K562 (cell line): ENCODE data around the gene RBAK. TPM values are rescaled to one million over a fixed set of nuclear protein-coding genes. Genes with fewer than 3 reads are reported as not detected.

Experiments
- ATAC-seq: fragments of 200-7000 bp; cut with Tn5 transposase; 3 replicates; pipeline ENCODE4 v1.9.1; 2020; ENCODE audit warnings: moderate library complexity
- BruUV-seq: library from RNA; stranded (reverse); fragments of 400-500 nt; replicated peaks from 2 replicates; lab custom pipeline; 2021; lab: Mats Ljungman, UMichigan
- CTCF ChIA-PET: fragments of 300-600 bp; formaldehyde crosslinking; extraction: SDS; loops from one replicate; lab custom pipeline; 2021; ENCODE audit warnings: low intra/inter-chr PET ratio; lab: Yijun Ruan, JAX
- POLR2A ChIA-PET: fragments of 300-600, 350-650 bp; sonication (Branson Sonifier 250); formaldehyde crosslinking; extraction: SDS; loops from one replicate; lab custom pipeline; 2021; ENCODE audit warnings: antibody characterized with exemption, inconsistent platforms; lab: Yijun Ruan, JAX
- DNase-seq, 4 experiments: peaks; one replicate each; pipeline versions ENCODE4 v3.0.0 to v3.0.0-alpha.2; 2011 to 2018; ENCODE audit warnings: low spot score in 3 of 4, mixed read lengths in 3 of 4; ENCODE audit errors: extremely low read depth in 1 of 4
- FAIRE-seq: peaks from 2 replicates; lab custom pipeline; 2011; peaks lifted over from hg19 to GRCh38; lab: Jason Lieb, UNC
- H2AFZ ChIP-seq: 2 replicates; pipeline ENCODE4 v1.6.0; 2011; ENCODE audit warnings: low read depth, low read length, control low read depth, inconsistent platforms
- H3K27ac ChIP-seq: fragments of 200-600 bp; 3 replicates; pipeline ENCODE4 v1.8.0; 2011; ENCODE audit warnings: low read depth, mild to moderate bottlenecking, control low read depth, inconsistent platforms, low read length, moderate library complexity, mixed read lengths; ENCODE audit errors: extremely low read depth
- H3K27me3 ChIP-seq, 2 experiments: fragments of 300-600 bp in 1 of 2; 2 replicates in 1 of 2; 3 replicates in 1 of 2; pipeline versions ENCODE4 v1.6.0 to v1.8.0; 2011; ENCODE audit warnings: inconsistent platforms in 2 of 2, low read length in 2 of 2, mild to moderate bottlenecking in 1 of 2, mixed read lengths in 1 of 2, moderate library complexity in 1 of 2; ENCODE audit not compliant: control insufficient read depth in 2 of 2, insufficient read depth in 2 of 2
- H3K36me3 ChIP-seq: fragments of 300-600 bp; 3 replicates; pipeline ENCODE4 v1.8.0; 2011; ENCODE audit warnings: mild to moderate bottlenecking, low read length, inconsistent platforms; ENCODE audit not compliant: control insufficient read depth, insufficient read depth
- H3K4me1 ChIP-seq, 2 experiments: fragments of 200-600 bp in 1 of 2; replicated peaks in 1 of 2; 2 replicates in 1 of 2; 3 replicates in 1 of 2; pipeline versions ENCODE4 v1.5.1 to v1.8.0; 2011; ENCODE audit warnings: inconsistent platforms in 2 of 2, low read length in 2 of 2, mild to moderate bottlenecking in 1 of 2, mixed read lengths in 1 of 2, moderate library complexity in 1 of 2; ENCODE audit not compliant: control insufficient read depth in 2 of 2, insufficient read depth in 2 of 2
- H3K4me2 ChIP-seq: 2 replicates; pipeline ENCODE4 v1.6.1; 2011; ENCODE audit warnings: low read length, control low read depth, inconsistent platforms, mixed read lengths; ENCODE audit not compliant: insufficient read depth
- H3K4me3 ChIP-seq: fragments of 200-600 bp; sonication (generic), shearing (Covaris generic); 2 replicates; pipeline ENCODE4 v1.5.1; 2016; ENCODE audit warnings: control low read depth, inconsistent platforms
- H3K79me2 ChIP-seq: fragments of 200-600 bp; 3 replicates; pipeline ENCODE4 v1.8.0; 2011; ENCODE audit warnings: low read length, inconsistent platforms; ENCODE audit not compliant: control insufficient read depth, insufficient read depth
- H3K9ac ChIP-seq, 2 experiments: 2 replicates each; pipeline versions ENCODE4 v1.6.0 to v1.6.1; 2011; ENCODE audit warnings: low read depth in 2 of 2, low read length in 2 of 2, control low read depth in 1 of 2, inconsistent platforms in 1 of 2, mild to moderate bottlenecking in 1 of 2, mixed read lengths in 1 of 2; ENCODE audit not compliant: insufficient read depth in 1 of 2
- H3K9me1 ChIP-seq: one replicate; pipeline ENCODE4 v1.6.0; 2011; ENCODE audit warnings: inconsistent platforms, mild to moderate bottlenecking, low read length, moderate library complexity; ENCODE audit not compliant: control insufficient read depth, insufficient read depth
- H3K9me3 ChIP-seq: replicated peaks from 2 replicates; pipeline ENCODE4 v1.5.1; 2011; ENCODE audit warnings: low read depth, low read length, inconsistent platforms; ENCODE audit not compliant: control insufficient read depth, insufficient read depth
- H4K20me1 ChIP-seq: replicated peaks from 2 replicates; pipeline ENCODE4 v1.6.1; 2011; ENCODE audit warnings: low read length, inconsistent platforms, mixed read lengths; ENCODE audit not compliant: control insufficient read depth, insufficient read depth
- CBFA2T2 ChIP-seq: fragments of 450-650 bp; conservative IDR thresholded peaks from 2 replicates; pipeline ENCODE4 v1.6.1; 2017; ENCODE audit warnings: mild to moderate bottlenecking
- ELF4 ChIP-seq: fragments of 450-650 bp; formaldehyde crosslinking; IDR thresholded peaks from 2 replicates; pipeline ENCODE4 v1.4.0; 2022; ENCODE audit warnings: missing genetic modification characterization
- ETS2 ChIP-seq: IDR thresholded peaks from 2 replicates; pipeline ENCODE4 v1.6.1; 2016; ENCODE audit warnings: borderline replicate concordance, missing genetic modification characterization, mild to moderate bottlenecking, moderate library complexity, missing compliant biosample characterization; ENCODE audit not compliant: poor library complexity, severe bottlenecking
- HDAC1 ChIP-seq, 2 experiments: fragments of 450-650 bp; IDR thresholded peaks; 2 replicates each; pipeline ENCODE4 v1.6.1; 2016 to 2017; ENCODE audit warnings: inconsistent platforms in 1 of 2, mild to moderate bottlenecking in 1 of 2, moderate library complexity in 1 of 2
- KDM5B ChIP-seq: fragments of 200-600 bp; sonication (generic); IDR thresholded peaks from 2 replicates; pipeline ENCODE4 v1.6.1; 2012; ENCODE audit warnings: low read depth, mild to moderate bottlenecking, moderate library complexity, low read length, control low read depth, inconsistent platforms; ENCODE audit not compliant: insufficient replicate concordance
- MCM5 ChIP-seq: fragments of 450-650 bp; IDR thresholded peaks from 2 replicates; pipeline ENCODE4 v1.6.1; 2016; ENCODE audit warnings: low read depth
- PBX2 ChIP-seq, 2 experiments: IDR thresholded peaks in 1 of 2; conservative IDR thresholded peaks in 1 of 2; 2 replicates each; pipeline ENCODE4 v1.6.1; 2016; ENCODE audit warnings: low read depth in 2 of 2, mild to moderate bottlenecking in 1 of 2, missing compliant biosample characterization in 1 of 2, missing genetic modification characterization in 1 of 2, moderate library complexity in 1 of 2
- POU5F1 ChIP-seq: fragments of 150-350 bp; IDR thresholded peaks from 2 replicates; pipeline ENCODE4 v1.6.1; 2014; ENCODE audit warnings: borderline replicate concordance, low read length, low read depth, mild to moderate bottlenecking; ENCODE audit not compliant: partially characterized antibody
- SMARCA4 ChIP-seq: fragments of 450-650 bp; IDR thresholded peaks from 2 replicates; pipeline ENCODE4 v1.6.1; 2016
- TEAD2 ChIP-seq: fragments of 450-650 bp; IDR thresholded peaks from 2 replicates; pipeline ENCODE4 v1.6.1; 2016; ENCODE audit warnings: missing genetic modification characterization, control low read depth, missing compliant biosample characterization
- ZBTB2 ChIP-seq: fragments of 450-650 bp; IDR thresholded peaks from 2 replicates; pipeline ENCODE4 v1.6.1; 2016; ENCODE audit warnings: antibody characterized with exemption
- ZBTB8A ChIP-seq: fragments of 450-650 bp; IDR thresholded peaks from 2 replicates; pipeline ENCODE4 v1.6.1; 2018; ENCODE audit warnings: mild to moderate bottlenecking, moderate library complexity; ENCODE audit not compliant: partially characterized antibody
- ZNF23 ChIP-seq: fragments of 250-450 bp; sonication (Bioruptor Pico); IDR thresholded peaks from 2 replicates; pipeline ENCODE4 v1.4.0; 2020; ENCODE audit warnings: mild to moderate bottlenecking
- ZNF592 ChIP-seq: fragments of 450-650 bp; IDR thresholded peaks from 2 replicates; pipeline ENCODE4 v1.6.1; 2017; ENCODE audit warnings: antibody characterized with exemption, mild to moderate bottlenecking
- ZNF699 ChIP-seq: fragments of 250-450 bp; sonication (Bioruptor Pico); IDR thresholded peaks from 2 replicates; pipeline ENCODE4 v1.8.0; 2021; ENCODE audit warnings: mild to moderate bottlenecking, moderate library complexity; ENCODE audit not compliant: insufficient replicate concordance
- WGBS: fragments of 100-300 bp; shearing (Covaris generic); methylation state at CpG from one replicate; pipeline ENCODE4 v1.1.6; 2016; ENCODE audit warnings: low coverage, mixed read lengths; ENCODE audit not compliant: insufficient coverage; ENCODE audit errors: missing lambda C conversion rate; 5-methylcytosine and 5-hydroxymethylcytosine counted together
- in situ Hi-C: fragments of 300-500 bp; cut with MboI; formaldehyde crosslinking; loops from 4 replicates; pipeline ENCODE4 v1.15.0; 2018; ENCODE audit warnings: inconsistent platforms, mixed read lengths
- intact Hi-C: fragments of 100-400 bp; cut with micrococcal nuclease; formaldehyde crosslinking; loops from 2 replicates; pipeline ENCODE4 v1.14.2; 2022
- polyA plus RNA-seq, 8 experiments: library from polyadenylated mRNA; depleted of rRNA in 4 of 8; stranded (reverse) in 5 of 8; unstranded in 3 of 8; fragments of >200 nt; fragmentation: Nextera tagmentation in 2 of 8; fragmentation: Illumina TruSeq in 1 of 8; extraction: Ambion mirVana in 2 of 8; extraction: Trizol in 1 of 8; gene quantifications; 2 replicates each; pipeline versions ENCODE4 v1.2.1 to v1.2.3, GENCODE V29; 2011 to 2014; ENCODE audit warnings: inconsistent platforms in 1 of 8, missing spikeins in 1 of 8
- total RNA-seq, 7 experiments: library from RNA; depleted of rRNA in 6 of 7; stranded (reverse); fragments of >200 nt in 6 of 7; fragmentation: Illumina TruSeq in 2 of 7; extraction: Trizol in 2 of 7; gene quantifications; 2 replicates each; pipeline versions ENCODE4 v1.2.1 to v1.2.3, GENCODE V29; 2011 to 2021; ENCODE audit warnings: low replicate concordance in 1 of 7

RBAK gene
- total and polyA plus RNA-seq, 9 of the 15 experiments (the other 6 are each of a cell fraction or from before 2014, with no cell fraction given) = 2.7 to 13.2 (median 10.1) TPM

GRCh38 chr7:5070206-5070605, 24.5 kb downstream of the RBAK start:
- intact Hi-C loops (no loop called here), in situ Hi-C loops (no loop called here)
- Histone ChIP-seq H3K36me3 (0 out of 3 replicates have a peak, but pooled peaks cover 3% of the 10 kb centered on the region), H3K4me2 (no peak overlapping the region), H4K20me1 (no peaks in the 10 kb centered on the region), H3K9me3 (peaks cover 34% of the 10 kb centered on the region), H3K27ac (no peak overlapping the region), H3K4me3 (no peak overlapping the region), H3K79me2 (no peaks in the 10 kb centered on the region), H3K9me1 (no peaks in the 10 kb centered on the region), H3K9ac (no peak overlapping the region), H3K27me3 (peaks cover 4 to 17% of the 10 kb centered on the region in 2 experiments; a peak in 3 of 5 replicates), H2AFZ (no peak overlapping the region), H3K4me1 (peaks cover 2 to 17% of the 10 kb centered on the region in 2 experiments; a peak in 3 of 5 replicates)
- ATAC-seq = no peak
- CTCF ChIA-PET = no interaction called here
- POLR2A ChIA-PET = no interaction called here
- no peak for DNase-seq
- no peak for FAIRE-seq
- WGBS = 96% methylated on average over 4 of the region's 4 CpGs
- BruUV-seq = no TSS peak
- TF ChIP-seq ZNF592 (no peak), PBX2 (CRISPR knock-in tag; IDR thresholded peaks at IDR 0.05; ENCODE audit: low read depth) (no peak), PBX2 (tag; conservative IDR thresholded peaks at IDR 0.05; ENCODE audit: low read depth) (no peak), TEAD2 (tag) (no peak), POU5F1 (no peak), ZNF23 (CRISPR knock-in tag) (no peak), ETS2 (no peak), SMARCA4 (no peak), ZBTB8A (no peak), KDM5B (no peak), MCM5 (no peak), ZBTB2 (no peak), ELF4 (CRISPR knock-in tag) (no peak), HDAC1 (IDR thresholded peaks at IDR 0.05) (no peak), ZNF699 (CRISPR knock-in tag) (no peak), CBFA2T2 (no peak)
